Suprapubic skin (tissue), 4 donors: ENCODE results near the gene PINK1. TPM values are rescaled to one million over a fixed set of nuclear protein-coding genes. Genes with fewer than 3 reads are reported as not detected.

ENCODE experiments used
- total RNA-seq, 4 donors: library from RNA; depleted of rRNA; stranded (reverse); fragments of >200 nt; gene quantifications; one replicate each; pipeline ENCODE4 v1.1.0, GENCODE V29; 2016

Gene PINK1
- total RNA-seq, 4 donors from 2014 or later = 91.9 to 116 (median 98.0) TPM

Other genes starting within 250 kb of the PINK1 start
- 10 to 100 TPM in 2 of 4 donors, 1 to 10 TPM in 2; 7.0 to 18.1 (median 9.5) TPM for gene CAMK2N1, start 147.2 kb upstream of the PINK1 start, total RNA-seq
- gene MUL1, start 125.3 kb upstream of the PINK1 start, total RNA-seq = 10 to 100 TPM; 27.2 to 36.5 (median 28.4) TPM
- under 1 TPM in 2 of 4 donors, not detected in 2; 0.21 to 0.38 TPM for gene FAM43B, start 80.9 kb upstream of the PINK1 start, total RNA-seq
- gene CDA, start 44.4 kb upstream of the PINK1 start, total RNA-seq = 10 to 100 TPM; 13.1 to 24.2 (median 15.7) TPM
- gene DDOST, start 27.9 kb downstream of the PINK1 start, total RNA-seq = 100 to 1,000 TPM in 3 of 4 donors, 10 to 100 TPM in 1; 75.9 to 143 (median 125) TPM
- gene KIF17, start 84.5 kb downstream of the PINK1 start, total RNA-seq = 1 to 10 TPM in 3 of 4 donors, under 1 TPM in 1; 0.76 to 5.6 (median 2.1) TPM
- 1 to 10 TPM in 1 of 4 donors, under 1 TPM in 1, not detected in 2; 0.23 to 1.2 TPM for gene SH2D5, start 99.2 kb downstream of the PINK1 start, total RNA-seq
- gene HP1BP3, start 153.8 kb downstream of the PINK1 start, total RNA-seq = 100 to 1,000 TPM; 153 to 294 (median 168) TPM